NCI-H1092 treated with DMSO at 0.1 percent for 48 hours (cell line): ENCODE results near the gene TEX28.
"Not testable (repeated sequence)": the region's sequence is repeated elsewhere in the genome, so short reads cannot be mapped to it uniquely, and the experiment has no call there.

Experiments used
- DNase-seq: peaks from one replicate; lab custom pipeline; 2025; lab: John Stamatoyannopoulos, UW

TEX28 gene

GRCh38 chrX:154310616-154311536, 16.0 kb upstream of the TEX28 start:
- peak; percentile 22 for DNase-seq

DNA sequence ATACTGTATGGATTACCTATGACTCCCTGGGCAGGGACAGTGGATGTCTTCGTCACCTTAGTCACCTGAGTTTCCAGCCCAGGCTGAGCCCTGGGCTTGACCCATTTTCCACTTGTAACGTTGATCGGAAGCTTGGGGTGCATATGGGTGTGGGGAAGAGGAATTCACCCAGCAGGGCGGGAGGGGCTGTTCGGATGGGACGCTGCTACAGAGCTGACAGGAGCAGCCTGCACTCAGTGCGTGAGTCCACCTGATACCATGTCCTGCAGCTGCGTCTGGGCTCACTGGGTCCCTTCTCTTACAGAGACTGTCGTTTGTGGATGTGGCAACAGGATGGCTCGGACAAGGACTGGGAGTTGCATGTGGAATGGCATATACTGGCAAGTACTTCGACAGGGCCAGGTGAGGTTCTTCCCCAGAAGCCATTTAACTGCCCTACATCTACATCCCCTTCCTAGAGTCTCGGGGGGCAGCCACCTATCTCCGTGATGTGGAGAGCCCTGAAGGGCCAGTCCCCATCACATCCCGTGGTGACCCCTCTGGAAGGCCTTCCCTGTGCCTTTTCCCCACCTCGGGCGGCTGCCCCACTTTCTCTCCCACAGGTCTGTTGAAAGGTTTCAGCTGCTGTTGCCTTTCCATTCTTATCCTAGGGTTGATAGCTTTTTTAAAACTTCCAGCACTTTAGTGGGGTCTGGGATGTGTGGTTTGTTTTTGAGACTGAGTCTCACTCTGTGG, 14.3 kb upstream of the TEX28 start:
- no peak for DNase-seq

DNA sequence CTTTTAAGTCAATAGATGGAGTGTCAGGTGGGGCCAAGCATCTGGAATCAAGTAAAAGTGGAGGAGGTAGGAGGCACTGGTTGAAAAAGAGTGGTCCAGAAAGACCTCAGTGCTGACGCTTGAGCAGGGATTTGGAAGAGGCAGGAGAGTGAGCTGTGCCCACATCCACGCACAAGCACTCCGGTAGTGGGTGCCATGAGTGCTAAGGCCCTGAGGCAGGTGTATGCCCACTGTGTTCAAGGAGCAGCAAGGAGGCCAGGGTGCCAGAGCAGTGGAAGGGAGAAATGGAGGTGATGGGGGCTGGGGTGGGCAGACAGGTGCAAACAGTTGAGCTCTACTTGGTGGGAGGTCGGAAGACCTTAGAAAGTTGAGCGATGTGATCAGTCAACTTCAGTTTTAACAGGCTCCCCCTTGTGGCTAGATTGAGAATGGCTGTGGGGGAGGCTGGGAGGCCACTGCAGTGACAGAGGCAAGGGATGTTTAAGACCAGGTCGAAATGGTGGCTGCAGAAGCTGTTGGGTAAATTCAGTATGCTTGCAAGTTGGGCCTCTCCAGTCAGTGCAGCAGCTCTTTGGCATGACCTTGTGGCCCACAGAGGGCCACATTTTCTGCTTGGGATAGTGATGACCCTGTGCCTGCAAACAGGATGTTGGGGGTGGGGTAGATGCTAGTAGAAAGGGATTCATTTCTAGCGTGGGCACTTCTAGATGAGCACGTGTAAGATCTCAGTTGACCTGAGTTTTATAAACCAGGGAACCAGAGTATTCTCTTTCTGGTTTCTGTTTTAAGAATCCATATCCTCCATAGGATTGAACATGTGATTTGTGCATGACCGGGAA, 13.4 kb upstream of the TEX28 start:
- no peak for DNase-seq

- DNase-seq, result no peak
These were observed 12.3 kb upstream of the TEX28 start for GRCh38 chrX:154307202-154307601.

- no peak for DNase-seq
These were observed 10.7 kb upstream of the TEX28 start for GRCh38 chrX:154305541-154306205.

DNA sequence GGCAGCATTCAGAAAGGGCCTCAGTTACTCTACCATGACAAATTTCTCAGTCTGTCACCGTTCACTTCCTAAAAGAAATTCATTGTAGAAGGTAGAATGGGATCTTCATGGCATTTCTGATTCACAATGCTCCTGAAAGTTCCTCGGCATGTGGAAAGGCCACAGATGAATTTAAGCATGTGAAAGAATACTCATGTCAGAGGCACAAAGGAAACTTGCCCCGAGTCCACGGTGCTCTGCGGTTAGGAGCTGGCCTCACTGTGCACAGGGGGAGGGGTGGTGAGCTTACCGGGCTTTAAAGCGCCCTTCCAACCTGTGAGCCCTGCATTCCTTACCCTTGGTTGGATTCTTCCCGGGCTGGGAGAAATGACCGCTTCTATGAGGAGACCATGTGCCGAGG, 9.9 kb upstream of the TEX28 start:
- DNase-seq, result no peak

DNA sequence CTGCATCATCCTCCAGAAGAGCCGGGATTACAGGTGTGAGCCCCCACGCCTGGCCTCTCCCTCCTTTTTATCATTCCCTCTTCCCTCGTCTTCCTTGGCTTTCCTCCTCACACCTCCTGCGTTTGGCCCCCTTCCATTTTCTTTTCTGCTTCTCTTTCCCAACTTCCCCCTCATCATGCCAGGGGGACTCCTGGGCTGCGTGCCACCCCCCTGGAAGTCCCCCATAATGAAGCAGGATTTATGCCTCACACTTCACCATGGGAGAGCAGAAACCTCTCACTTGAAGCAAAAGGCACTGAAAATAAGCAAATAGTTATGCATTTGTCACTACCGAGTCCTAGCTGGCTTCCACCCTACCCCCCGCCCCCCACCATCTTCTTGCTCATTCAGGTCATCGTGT, 8.6 kb upstream of the TEX28 start:
- no peak for DNase-seq

DNA sequence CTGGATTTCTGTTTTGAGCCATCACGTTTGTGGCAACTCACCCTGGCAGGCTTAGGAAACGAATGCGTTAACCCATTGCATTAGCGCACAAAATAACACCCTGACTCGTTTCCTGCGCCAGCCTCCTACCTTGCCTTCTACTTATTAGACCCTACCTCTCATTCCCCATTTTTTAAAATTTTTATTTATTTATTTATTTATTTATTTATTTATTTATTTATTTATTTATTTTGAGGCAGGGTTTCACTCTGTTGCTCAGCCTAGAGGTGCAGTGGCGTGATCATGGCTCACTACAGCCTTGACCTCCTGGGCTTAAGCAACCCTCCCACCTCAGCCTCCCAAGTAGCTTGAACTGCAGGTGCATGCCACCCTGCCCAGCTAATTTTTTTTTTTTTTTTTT, 8.1 kb upstream of the TEX28 start:
- DNase-seq, result not testable (repeated sequence)

DNA sequence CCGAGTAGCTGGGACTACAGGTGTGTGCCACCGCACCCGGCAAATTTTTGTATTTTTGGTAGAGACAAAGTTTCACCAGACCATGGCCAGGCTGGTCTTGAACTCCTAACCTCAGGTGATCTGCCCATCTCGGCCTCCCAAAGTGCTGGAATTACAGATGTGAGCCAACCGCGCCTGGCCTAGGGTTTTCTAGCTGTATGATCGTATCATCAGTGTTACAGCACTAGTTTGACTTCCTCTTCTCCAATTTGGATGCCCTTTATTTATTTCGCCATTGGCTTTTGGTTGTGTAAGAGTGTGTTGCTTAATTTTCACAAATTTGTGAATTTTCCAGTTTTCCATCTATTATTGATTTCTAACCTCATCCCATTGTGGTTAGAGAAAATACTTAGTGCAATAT, 5.9 kb upstream of the TEX28 start:
- no peak for DNase-seq

- no peak for DNase-seq
These were observed 3.4 kb upstream of the TEX28 start for GRCh38 chrX:154298312-154298711.

GRCh38 chrX:154296731-154297130, 1.8 kb upstream of the TEX28 start:
- no peak for DNase-seq

- DNase-seq, result no peak
These were observed 863 bp upstream of the TEX28 start, which contains the start of gene TKTL1 for GRCh38 chrX:154295664-154296310. Gene TKTL1 (plus strand): TSS chrX:154295795. CDS start chrX:154295860, 65 bp downstream.

DNA sequence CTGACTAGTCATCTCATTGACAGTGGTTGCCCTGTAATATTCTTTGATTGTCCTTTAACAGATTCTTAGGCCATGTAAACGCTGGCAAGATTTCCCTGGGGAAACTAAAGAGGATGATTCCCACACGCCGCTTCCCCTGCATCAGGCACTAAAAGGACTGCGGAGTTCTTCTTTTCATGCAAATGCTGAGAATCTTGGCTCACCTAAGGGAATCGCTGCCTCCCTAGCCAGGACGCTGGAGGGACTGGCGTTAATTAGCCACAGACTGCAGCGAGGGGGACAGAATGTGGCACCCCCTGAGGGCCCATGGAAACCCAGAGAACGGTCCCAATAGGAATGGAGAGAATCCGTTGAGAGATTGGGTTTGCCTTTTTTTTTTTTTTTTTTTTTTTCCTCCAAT, 8.5 kb downstream of the TEX28 start:
- DNase-seq, result not testable (repeated sequence)

DNA sequence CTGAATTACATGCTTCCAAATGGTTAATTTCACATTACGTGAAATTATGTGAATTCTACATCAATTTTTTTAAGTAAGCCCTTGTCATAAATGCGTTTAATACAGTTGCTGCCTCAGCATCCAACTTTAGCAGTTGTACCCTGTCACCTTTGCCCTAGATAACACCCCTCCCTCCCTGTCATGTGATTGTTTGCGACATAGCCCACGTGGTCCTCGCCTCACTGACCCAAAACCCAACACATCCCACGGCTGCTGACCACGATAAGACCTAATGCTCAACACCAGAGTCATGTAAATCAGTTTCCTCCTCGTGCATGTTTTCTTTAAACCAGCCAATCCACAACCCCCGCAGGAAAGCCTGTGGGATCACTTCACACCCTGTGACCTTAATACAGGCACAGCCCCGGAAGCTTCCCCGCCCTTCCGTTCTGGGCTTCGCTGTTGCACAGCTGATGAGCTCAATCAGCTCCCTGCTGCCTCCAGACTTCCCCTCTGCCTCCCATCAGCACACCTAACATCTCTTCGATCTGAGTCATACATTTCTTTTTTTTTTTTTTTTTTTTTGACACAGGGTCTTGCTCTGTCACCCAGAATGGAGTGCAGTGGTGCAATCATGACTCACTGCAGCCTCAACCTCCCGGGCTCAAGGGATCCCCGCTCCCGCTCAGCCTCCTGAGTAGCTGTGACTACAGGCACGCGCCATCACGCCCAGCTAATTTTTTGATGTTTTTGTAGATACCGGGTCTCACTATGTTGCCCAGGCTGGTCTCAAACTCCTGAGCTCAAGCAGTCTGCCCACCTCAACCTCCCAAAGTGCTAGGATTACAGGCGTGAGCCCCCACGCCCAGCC, 10.2 kb downstream of the TEX28 start:
- DNase-seq, result not testable (repeated sequence)

DNA sequence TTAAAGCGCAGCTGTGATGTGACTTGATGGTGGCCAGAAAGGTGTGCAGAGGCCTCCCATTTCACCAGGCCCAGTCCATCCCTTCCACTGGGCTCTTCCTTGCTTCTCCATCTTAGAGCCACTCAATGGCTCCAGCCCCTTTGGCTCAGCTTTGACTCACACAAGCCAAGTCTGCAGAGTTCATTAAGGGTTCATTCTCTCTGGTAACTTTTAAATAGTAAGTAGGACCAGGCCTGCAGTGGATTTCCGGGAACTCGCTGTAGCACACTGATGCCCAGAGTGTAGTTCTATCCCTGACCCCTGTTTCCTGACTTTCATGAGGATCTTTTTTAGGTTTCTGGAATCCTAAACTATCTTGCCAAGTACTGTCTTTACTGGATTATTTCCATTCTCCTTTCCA, 25.7 kb downstream of the TEX28 start:
- DNase-seq, result not testable (repeated sequence)

DNA sequence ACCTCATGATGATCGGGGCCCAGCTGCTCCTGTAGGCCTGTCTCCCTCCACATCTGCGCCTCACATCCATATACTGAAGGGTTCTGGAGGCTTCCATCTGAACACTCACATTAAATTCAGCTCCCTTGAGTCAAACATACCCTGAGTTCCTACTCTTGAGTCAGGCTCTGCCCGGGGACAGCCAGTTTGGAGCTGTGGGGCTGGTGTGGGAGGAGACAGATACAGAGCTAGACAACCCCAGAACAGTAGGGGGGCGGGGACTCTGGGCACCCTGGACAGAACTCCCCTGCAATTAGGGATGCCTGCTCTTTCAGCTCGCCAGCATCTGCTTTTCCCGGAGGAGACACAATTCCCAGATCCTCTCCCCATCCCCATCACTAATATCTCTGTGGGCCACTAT, 31.9 kb downstream of the TEX28 start:
- DNase-seq, result not testable (repeated sequence)

DNA sequence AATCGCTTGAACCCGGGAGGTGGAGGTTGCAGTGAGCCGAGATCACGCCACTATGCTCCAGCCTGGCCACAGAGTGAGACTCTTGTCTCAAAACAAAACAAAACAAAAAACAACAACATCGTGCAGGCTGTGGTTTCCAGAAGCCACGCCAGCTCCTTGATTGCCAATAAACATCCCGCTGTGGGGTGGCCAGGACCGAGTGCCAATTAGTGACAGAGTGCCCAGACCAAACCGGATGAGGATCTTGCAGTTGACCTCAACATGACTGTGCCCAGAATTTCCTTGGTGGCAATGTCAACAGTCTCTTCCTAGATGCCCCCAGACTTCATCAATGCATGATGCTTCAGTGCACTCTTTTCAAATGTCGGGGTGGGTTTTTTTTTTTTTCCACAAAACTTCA, 36.2 kb downstream of the TEX28 start:
- DNase-seq, result not testable (repeated sequence)

GRCh38 chrX:154257282-154257681, 37.6 kb downstream of the TEX28 start, which contains the start of gene OPN1MW3:
Gene OPN1MW3 (plus strand): TSS chrX:154257582. CDS start chrX:154257620, 38 bp downstream.
- DNase-seq, result not testable (repeated sequence)

- not testable (repeated sequence) for DNase-seq
These were observed 46.8 kb downstream of the TEX28 start for GRCh38 chrX:154248076-154248475.
